Epidermal melanocyte (primary cell): ENCODE measurements around the gene EML3.
A peak's percentile ranks its signal among the peaks of the same experiment; 100 is the strongest.
"Not testable (repeated sequence)": the region's sequence is repeated elsewhere in the genome, so short reads cannot be mapped to it uniquely, and the experiment has no call there.

Experiments used
- DNase-seq: peaks from one replicate; pipeline ENCODE4 v3.0.0; 2011; ENCODE audit warnings: low spot score; ENCODE audit not compliant: insufficient read length

EML3 gene

GRCh38 chr11:62612366-62613290 lies at the start of gene EML3, which contains the start of gene ROM1:
Gene EML3 (minus strand): TSS chr11:62612775. CDS start chr11:62612457, 318 bp downstream.
Gene ROM1 (plus strand): TSS chr11:62613257. CDS start chr11:62613282, 25 bp downstream.
- DNase-seq: peak; percentile 90

- no peak for DNase-seq
Observed at GRCh38 chr11:62656796-62657429, 44.3 kb upstream of the EML3 start.

- no peak for DNase-seq
Observed at GRCh38 chr11:62654297-62654696, 41.7 kb upstream of the EML3 start.

GRCh38 chr11:62652161-62653006 lies 39.8 kb upstream of the EML3 start:
- DNase-seq: no peak

- DNase-seq: not testable (repeated sequence)
Observed at GRCh38 chr11:62650283-62650682, 37.7 kb upstream of the EML3 start.

- DNase-seq: no peak
Observed at GRCh38 chr11:62649486-62649885, 36.9 kb upstream of the EML3 start.

GRCh38 chr11:62648967-62649364 lies 36.4 kb upstream of the EML3 start:
- no peak for DNase-seq

- no peak for DNase-seq
Observed at GRCh38 chr11:62648185-62648966, 35.8 kb upstream of the EML3 start.

GRCh38 chr11:62647609-62648005 lies 35.0 kb upstream of the EML3 start:
- DNase-seq: no peak

GRCh38 chr11:62646825-62647608 lies 34.4 kb upstream of the EML3 start:
- no peak for DNase-seq

GRCh38 chr11:62645946-62646824 lies 33.6 kb upstream of the EML3 start, which contains the start of gene GANAB:
Gene GANAB (minus strand): TSS chr11:62646613. CDS start chr11:62646599, 14 bp downstream.
- peak; percentile 99 for DNase-seq

GRCh38 chr11:62645671-62645945 lies 33.0 kb upstream of the EML3 start:
- DNase-seq: no peak

GRCh38 chr11:62644220-62644619 lies 31.6 kb upstream of the EML3 start:
- DNase-seq: no peak

- no peak for DNase-seq
Observed at GRCh38 chr11:62632492-62632891, 19.9 kb upstream of the EML3 start.

GRCh38 chr11:62627713-62628112 lies 15.1 kb upstream of the EML3 start:
- no peak for DNase-seq

- no peak for DNase-seq
Observed at GRCh38 chr11:62622476-62623089, 10.0 kb upstream of the EML3 start.

GRCh38 chr11:62621567-62622470 lies 9.2 kb upstream of the EML3 start, which contains the start of gene B3GAT3:
Gene B3GAT3 (minus strand): TSS chr11:62621986. CDS start chr11:62621947, 39 bp downstream.
- DNase-seq: peak; percentile 100
